ENCODE data around the gene PAPOLB.

GRCh38 chr7:4857189-4857588 lies 4.6 kb downstream of the PAPOLB start:
- TF ChIP-seq CTCF (IDR thresholded peaks at IDR 0.05; ENCODE audit: poor library complexity) (no peak), EZH2 (IDR thresholded peaks at IDR 0.05; ENCODE audit: borderline replicate concordance) (no peak), EZH2phosphoT487 (IDR thresholded peaks at IDR 0.05; ENCODE audit: low read depth, severe bottlenecking, unreplicated experiment) (no peak)
